Measurements from ENCODE around the gene PSMD5. TPM values are rescaled to one million over a fixed set of nuclear protein-coding genes. Genes with fewer than 3 reads are reported as not detected.

Gene PSMD5
- total RNA-seq, 1 donor from 2014 or later: 27.5 TPM

GRCh38 chr9:120863833-120864232 lies 21.1 kb upstream of the PSMD5 start:
- no peak for TF ChIP-seq POLR2AphosphoS5 (IDR thresholded peaks at IDR 0.05; ENCODE audit: insufficient read depth in 1 of 2, low read depth in 1 of 2)
- no peak for TF ChIP-seq POLR2A (IDR thresholded peaks at IDR 0.05)
- TF ChIP-seq CTCF (IDR thresholded peaks at IDR 0.05): no peak
- Histone ChIP-seq H3K36me3 (peaks cover 0 to 56% of the 10 kb centered on the region in 2 donors), H3K9me3 (no peaks in the 10 kb centered on the region), H3K4me1 (peaks cover 6% of the 10 kb centered on the region), H3K4me3 (no peak overlapping the region), H3K27me3 (no peaks in the 10 kb centered on the region), H3K27ac (no peak overlapping the region)
- intact Hi-C loops (cut with DNase I): loop anchor here (10.0 kb wide), 1 partner anchor 211 kb away; the partner anchor contains the start of gene CNTRL
- DNase-seq (ENCODE audit: extremely low spot score in 2 of 2): no peak

- TF ChIP-seq POLR2A (IDR thresholded peaks at IDR 0.05) (no peak), CTCF (IDR thresholded peaks at IDR 0.05) (no peak), POLR2AphosphoS5 (IDR thresholded peaks at IDR 0.05; ENCODE audit: insufficient read depth in 1 of 2, low read depth in 1 of 2) (no peak)
- intact Hi-C loops (cut with DNase I): loop anchor here (10.0 kb wide), 1 partner anchor 212 kb away; the partner anchor contains the start of gene CNTRL
- Histone ChIP-seq H3K27ac (no peak overlapping the region), H3K27me3 (no peaks in the 10 kb centered on the region), H3K4me1 (no peaks in the 10 kb centered on the region), H3K9me3 (no peaks in the 10 kb centered on the region), H3K36me3 (peaks cover 0 to 64% of the 10 kb centered on the region in 2 donors), H3K4me3 (no peak overlapping the region)
- no peak for DNase-seq (ENCODE audit: extremely low spot score in 2 of 2)
Measured at GRCh38 chr9:120862452-120862851, 19.7 kb upstream of the PSMD5 start.

GRCh38 chr9:120861935-120862334 lies 19.2 kb upstream of the PSMD5 start:
- TF ChIP-seq POLR2A (IDR thresholded peaks at IDR 0.05) (no peak), POLR2AphosphoS5 (IDR thresholded peaks at IDR 0.05; ENCODE audit: insufficient read depth in 1 of 2, low read depth in 1 of 2) (no peak), CTCF (IDR thresholded peaks at IDR 0.05) (no peak)
- Histone ChIP-seq H3K27me3 (no peaks in the 10 kb centered on the region), H3K9me3 (no peaks in the 10 kb centered on the region), H3K4me1 (no peaks in the 10 kb centered on the region), H3K4me3 (no peak overlapping the region), H3K36me3 (peaks cover 0 to 64% of the 10 kb centered on the region in 2 donors), H3K27ac (no peak overlapping the region)
- intact Hi-C loops (cut with DNase I): loop anchor here (10.0 kb wide), 1 partner anchor 213 kb away; the partner anchor contains the start of gene CNTRL
- DNase-seq (ENCODE audit: extremely low spot score in 2 of 2): no peak

- no peak for DNase-seq (ENCODE audit: extremely low spot score in 2 of 2)
- no peak for TF ChIP-seq POLR2AphosphoS5 (IDR thresholded peaks at IDR 0.05; ENCODE audit: insufficient read depth in 1 of 2, low read depth in 1 of 2)
- no peak overlapping the region for H3K27ac ChIP-seq
- peaks cover 0 to 60% of the 10 kb centered on the region in 2 donors for H3K36me3 ChIP-seq
- H3K9me3 ChIP-seq: no peaks in the 10 kb centered on the region
- intact Hi-C loops (cut with DNase I): loop anchor here (10.0 kb wide), 1 partner anchor 215 kb away; the partner anchor contains the start of gene CNTRL
- H3K4me1 ChIP-seq: no peaks in the 10 kb centered on the region
- no peaks in the 10 kb centered on the region for H3K27me3 ChIP-seq
- H3K4me3 ChIP-seq: no peak overlapping the region
Measured at GRCh38 chr9:120860083-120860482, 17.4 kb upstream of the PSMD5 start.

GRCh38 chr9:120859361-120859760 lies 16.6 kb upstream of the PSMD5 start:
- no peaks in the 10 kb centered on the region for H3K27me3 ChIP-seq
- no peak overlapping the region for H3K27ac ChIP-seq
- H3K9me3 ChIP-seq: no peaks in the 10 kb centered on the region
- H3K4me1 ChIP-seq: no peaks in the 10 kb centered on the region
- H3K4me3 ChIP-seq: no peak overlapping the region
- TF ChIP-seq POLR2AphosphoS5 (IDR thresholded peaks at IDR 0.05; ENCODE audit: insufficient read depth in 1 of 2, low read depth in 1 of 2) (no peak), POLR2A (IDR thresholded peaks at IDR 0.05) (no peak), CTCF (IDR thresholded peaks at IDR 0.05) (no peak)
- H3K36me3 ChIP-seq: peaks cover 0 to 59% of the 10 kb centered on the region in 2 donors
- intact Hi-C loops (cut with DNase I): no loop called here
- no peak for DNase-seq (ENCODE audit: extremely low spot score in 2 of 2)
